ENCODE data around the gene AATK. TPM values are rescaled to one million over a fixed set of nuclear protein-coding genes. Genes with fewer than 3 reads are reported as not detected.

The AATK gene
- total RNA-seq, 1 experiment from 2014 or later: 4.4 TPM

DNA sequence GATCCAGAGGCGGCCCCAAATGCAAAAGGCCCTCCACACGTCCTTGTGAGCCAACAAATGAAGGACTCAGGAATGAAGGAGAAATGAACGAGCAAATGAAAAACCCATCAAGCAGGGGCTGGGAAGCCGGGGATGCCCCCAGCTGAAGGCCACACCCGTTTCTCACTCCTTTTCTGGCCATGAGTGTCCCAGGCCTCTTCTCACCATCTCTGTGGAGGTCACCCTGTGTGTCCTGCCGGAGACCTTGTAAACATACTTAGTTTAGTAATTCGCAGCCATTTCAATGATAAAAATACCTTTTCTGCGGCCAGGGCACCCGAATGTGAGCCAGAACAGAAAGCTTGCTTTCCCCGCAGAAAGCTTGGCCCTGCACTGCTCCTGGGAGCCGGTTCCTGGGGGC lies 21.1 kb upstream of the AATK start:
- Histone ChIP-seq H3K27me3 (ENCODE audit: insufficient read depth, low read length) (no peaks in the 10 kb centered on the region), H3K27ac (ENCODE audit: low read depth, low read length) (no peak overlapping the region), H3K4me2 (ENCODE audit: low read length) (no peak overlapping the region), H3K9me3 (ENCODE audit: control insufficient read depth in 1 of 2, insufficient read depth in 1 of 2, low read depth in 1 of 2, low read length in 2 of 2) (no peaks in the 10 kb centered on the region), H4K20me1 (ENCODE audit: insufficient read depth) (no peaks in the 10 kb centered on the region), H3K9ac (ENCODE audit: low read length) (no peak overlapping the region), H2AFZ (ENCODE audit: low read depth, low read length, poor library complexity, severe bottlenecking) (no peak overlapping the region), H3K4me3 (replicated peaks in 1 of 2; ENCODE audit: low read depth in 1 of 2, low read length in 2 of 2) (no peak overlapping the region), H3K79me2 (ENCODE audit: insufficient read depth, low read length) (no peaks in the 10 kb centered on the region), H3K36me3 (ENCODE audit: control insufficient read depth in 1 of 2, insufficient read depth in 2 of 2, low read length in 2 of 2) (no peaks in the 10 kb centered on the region), H3K9me2 (ENCODE audit: insufficient read depth) (no peaks in the 10 kb centered on the region), H3K4me1 (ENCODE audit: control insufficient read depth in 1 of 2, insufficient read depth in 2 of 2, low read length in 2 of 2) (no peaks in the 10 kb centered on the region)
- no peak for DNase-seq (ENCODE audit: low read depth, low spot score)
- ATAC-seq: no peak
- BruUV-seq (replicated peaks): no TSS peak
- ChIA-PET POLR2A (no interaction called here), RAD21 (ENCODE audit: low non-redundant PET in 1 of 2, low total read pairs in 2 of 2, uncharacterized antibody in 2 of 2, unreplicated experiment in 2 of 2) (no interaction called here), CTCF (no interaction called here)
- intact Hi-C loops (cut with micrococcal nuclease): no loop called here
- no peak for TF ChIP-seq CEBPB (IDR thresholded peaks at IDR 0.05; ENCODE audit: low read depth)

DNA sequence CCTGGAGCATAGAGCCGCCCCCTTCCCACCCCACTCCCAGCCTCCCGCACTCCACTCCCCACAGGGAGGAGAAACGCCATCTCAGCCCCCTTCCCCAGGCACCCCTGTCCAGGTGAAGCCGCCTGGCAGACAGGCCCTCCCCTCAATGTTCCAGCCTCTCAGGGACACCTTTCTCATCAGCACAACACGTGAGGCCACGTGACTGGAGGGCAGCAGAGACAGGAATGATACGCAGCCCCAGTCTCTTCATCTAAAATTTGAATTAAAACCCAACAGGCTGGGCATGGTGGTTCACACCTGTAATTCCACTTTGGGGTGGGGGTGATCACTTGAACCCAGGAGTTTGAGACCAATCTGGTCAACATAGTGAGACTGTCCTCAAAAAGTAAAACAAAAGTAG lies 20.2 kb upstream of the AATK start:
- BruUV-seq (replicated peaks): no TSS peak
- POLR2A ChIA-PET: no interaction called here

More for the DNA sequence above, 20.2 kb upstream of the AATK start:
- DNase-seq (ENCODE audit: low read depth, low spot score) (no peak), ATAC-seq (no peak)
- no peaks in the 10 kb centered on the region for H3K27me3 ChIP-seq (ENCODE audit: insufficient read depth, low read length)
- no peak overlapping the region for H3K27ac ChIP-seq (ENCODE audit: low read depth, low read length)
- no peaks in the 10 kb centered on the region for H3K9me2 ChIP-seq (ENCODE audit: insufficient read depth)
- no peak for TF ChIP-seq FOSL1 (IDR thresholded peaks at IDR 0.05; ENCODE audit: low read depth)
- no peak for TF ChIP-seq JUND (IDR thresholded peaks at IDR 0.05)
- no peak for TF ChIP-seq EZH2phosphoT487 (IDR thresholded peaks at IDR 0.05; ENCODE audit: borderline replicate concordance)
- no peak for TF ChIP-seq ZNF274 (IDR thresholded peaks at IDR 0.05; ENCODE audit: low read depth, low read length)
- TF ChIP-seq POLR2A (IDR thresholded peaks at IDR 0.05; ENCODE audit: borderline replicate concordance, extremely low read depth, insufficient read depth, insufficient read length): no peak
- no peak for TF ChIP-seq CEBPB (IDR thresholded peaks at IDR 0.05; ENCODE audit: low read depth)
- TF ChIP-seq, protein P1, sequence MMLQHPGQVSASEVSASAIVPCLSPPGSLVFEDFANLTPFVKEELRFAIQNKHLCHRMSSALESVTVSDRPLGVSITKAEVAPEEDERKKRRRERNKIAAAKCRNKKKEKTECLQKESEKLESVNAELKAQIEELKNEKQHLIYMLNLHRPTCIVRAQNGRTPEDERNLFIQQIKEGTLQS (IDR thresholded peaks at IDR 0.05): no peak
- TF ChIP-seq, protein P2, sequence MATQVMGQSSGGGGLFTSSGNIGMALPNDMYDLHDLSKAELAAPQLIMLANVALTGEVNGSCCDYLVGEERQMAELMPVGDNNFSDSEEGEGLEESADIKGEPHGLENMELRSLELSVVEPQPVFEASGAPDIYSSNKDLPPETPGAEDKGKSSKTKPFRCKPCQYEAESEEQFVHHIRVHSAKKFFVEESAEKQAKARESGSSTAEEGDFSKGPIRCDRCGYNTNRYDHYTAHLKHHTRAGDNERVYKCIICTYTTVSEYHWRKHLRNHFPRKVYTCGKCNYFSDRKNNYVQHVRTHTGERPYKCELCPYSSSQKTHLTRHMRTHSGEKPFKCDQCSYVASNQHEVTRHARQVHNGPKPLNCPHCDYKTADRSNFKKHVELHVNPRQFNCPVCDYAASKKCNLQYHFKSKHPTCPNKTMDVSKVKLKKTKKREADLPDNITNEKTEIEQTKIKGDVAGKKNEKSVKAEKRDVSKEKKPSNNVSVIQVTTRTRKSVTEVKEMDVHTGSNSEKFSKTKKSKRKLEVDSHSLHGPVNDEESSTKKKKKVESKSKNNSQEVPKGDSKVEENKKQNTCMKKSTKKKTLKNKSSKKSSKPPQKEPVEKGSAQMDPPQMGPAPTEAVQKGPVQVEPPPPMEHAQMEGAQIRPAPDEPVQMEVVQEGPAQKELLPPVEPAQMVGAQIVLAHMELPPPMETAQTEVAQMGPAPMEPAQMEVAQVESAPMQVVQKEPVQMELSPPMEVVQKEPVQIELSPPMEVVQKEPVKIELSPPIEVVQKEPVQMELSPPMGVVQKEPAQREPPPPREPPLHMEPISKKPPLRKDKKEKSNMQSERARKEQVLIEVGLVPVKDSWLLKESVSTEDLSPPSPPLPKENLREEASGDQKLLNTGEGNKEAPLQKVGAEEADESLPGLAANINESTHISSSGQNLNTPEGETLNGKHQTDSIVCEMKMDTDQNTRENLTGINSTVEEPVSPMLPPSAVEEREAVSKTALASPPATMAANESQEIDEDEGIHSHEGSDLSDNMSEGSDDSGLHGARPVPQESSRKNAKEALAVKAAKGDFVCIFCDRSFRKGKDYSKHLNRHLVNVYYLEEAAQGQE (IDR thresholded peaks at IDR 0.05; ENCODE audit: low read depth): no peak
- no peak for TF ChIP-seq ELF1 (IDR thresholded peaks at IDR 0.05; ENCODE audit: borderline replicate concordance, low read depth)
- no peak for TF ChIP-seq CBX3 (IDR thresholded peaks at IDR 0.05; ENCODE audit: low read depth)
- no peak for TF ChIP-seq EZH2 (IDR thresholded peaks at IDR 0.05)
- TF ChIP-seq SIN3A (IDR thresholded peaks at IDR 0.05; ENCODE audit: low read depth): no peak
- no peak for TF ChIP-seq RAD21 (IDR thresholded peaks at IDR 0.05; ENCODE audit: low read depth)
- TF ChIP-seq SP1 (IDR thresholded peaks at IDR 0.05; ENCODE audit: low read depth): no peak
- no peak for TF ChIP-seq EGR1 (IDR thresholded peaks at IDR 0.05; ENCODE audit: low read depth)
- TF ChIP-seq YY1 (IDR thresholded peaks at IDR 0.05; ENCODE audit: extremely low read depth, insufficient replicate concordance, low read depth, low read length): no peak
- TF ChIP-seq SRF (IDR thresholded peaks at IDR 0.05; ENCODE audit: low read depth): no peak
- no peak overlapping the region for H2AFZ ChIP-seq (ENCODE audit: low read depth, low read length, poor library complexity, severe bottlenecking)
- H3K4me2 ChIP-seq (ENCODE audit: low read length): no peak overlapping the region
- H4K20me1 ChIP-seq (ENCODE audit: insufficient read depth): no peaks in the 10 kb centered on the region
- no peaks in the 10 kb centered on the region for H3K79me2 ChIP-seq (ENCODE audit: insufficient read depth, low read length)
- H3K36me3 ChIP-seq (ENCODE audit: control insufficient read depth in 1 of 2, insufficient read depth in 2 of 2, low read length in 2 of 2): no peaks in the 10 kb centered on the region
- ChIA-PET CTCF (no interaction called here), RAD21 (ENCODE audit: low non-redundant PET in 1 of 2, low total read pairs in 2 of 2, uncharacterized antibody in 2 of 2, unreplicated experiment in 2 of 2) (no interaction called here)
- intact Hi-C loops (cut with micrococcal nuclease): no loop called here
- no peak overlapping the region for H3K9ac ChIP-seq (ENCODE audit: low read length)
- H3K4me1 ChIP-seq (ENCODE audit: control insufficient read depth in 1 of 2, insufficient read depth in 2 of 2, low read length in 2 of 2): no peaks in the 10 kb centered on the region
- H3K9me3 ChIP-seq (ENCODE audit: control insufficient read depth in 1 of 2, insufficient read depth in 1 of 2, low read depth in 1 of 2, low read length in 2 of 2): no peaks in the 10 kb centered on the region
- H3K4me3 ChIP-seq (replicated peaks in 1 of 2; ENCODE audit: low read depth in 1 of 2, low read length in 2 of 2): no peak overlapping the region

All from HCT116 (cell line).